Measurements from ENCODE around the gene SLC4A5.

DNA sequence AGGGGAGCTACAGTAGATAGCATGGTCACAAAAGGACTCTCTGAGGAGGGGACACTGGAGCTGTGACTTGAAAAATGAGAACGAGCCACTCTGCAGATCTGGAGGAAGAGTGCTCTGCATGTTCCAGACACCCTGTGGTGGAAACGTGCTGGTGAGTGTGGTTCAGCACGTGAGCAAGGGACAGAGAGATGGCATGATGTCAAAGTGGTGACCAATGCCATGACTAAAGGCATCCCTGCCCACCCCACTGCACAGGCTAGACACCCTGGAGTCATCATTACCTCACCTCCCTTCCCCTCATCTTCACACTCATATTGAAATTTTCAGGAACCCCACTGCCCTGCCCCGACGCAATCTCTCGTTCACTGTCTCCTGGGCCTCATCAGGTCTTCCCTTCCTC lies 56.5 kb downstream of the SLC4A5 start:
- TF ChIP-seq, protein P1, sequence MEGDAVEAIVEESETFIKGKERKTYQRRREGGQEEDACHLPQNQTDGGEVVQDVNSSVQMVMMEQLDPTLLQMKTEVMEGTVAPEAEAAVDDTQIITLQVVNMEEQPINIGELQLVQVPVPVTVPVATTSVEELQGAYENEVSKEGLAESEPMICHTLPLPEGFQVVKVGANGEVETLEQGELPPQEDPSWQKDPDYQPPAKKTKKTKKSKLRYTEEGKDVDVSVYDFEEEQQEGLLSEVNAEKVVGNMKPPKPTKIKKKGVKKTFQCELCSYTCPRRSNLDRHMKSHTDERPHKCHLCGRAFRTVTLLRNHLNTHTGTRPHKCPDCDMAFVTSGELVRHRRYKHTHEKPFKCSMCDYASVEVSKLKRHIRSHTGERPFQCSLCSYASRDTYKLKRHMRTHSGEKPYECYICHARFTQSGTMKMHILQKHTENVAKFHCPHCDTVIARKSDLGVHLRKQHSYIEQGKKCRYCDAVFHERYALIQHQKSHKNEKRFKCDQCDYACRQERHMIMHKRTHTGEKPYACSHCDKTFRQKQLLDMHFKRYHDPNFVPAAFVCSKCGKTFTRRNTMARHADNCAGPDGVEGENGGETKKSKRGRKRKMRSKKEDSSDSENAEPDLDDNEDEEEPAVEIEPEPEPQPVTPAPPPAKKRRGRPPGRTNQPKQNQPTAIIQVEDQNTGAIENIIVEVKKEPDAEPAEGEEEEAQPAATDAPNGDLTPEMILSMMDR (IDR thresholded peaks at IDR 0.05), result no peak
- no peak for TF ChIP-seq POLR2A (IDR thresholded peaks at IDR 0.05)
- TF ChIP-seq POLR2AphosphoS5 (IDR thresholded peaks at IDR 0.05; ENCODE audit: insufficient read depth in 1 of 2, low read depth in 1 of 2), result no peak
